Left ventricle myocardium inferior (tissue), 1 donor: ENCODE results near the gene PDE4B. TPM values are rescaled to one million over a fixed set of nuclear protein-coding genes. Genes with fewer than 3 reads are reported as not detected.
A peak's percentile ranks its signal among the peaks of the same experiment; 100 is the strongest.

Experiments used
- DNase-seq: peaks from one replicate; pipeline ENCODE4 v3.0.0-alpha.2; 2020
- H3K27ac ChIP-seq: fragments of 200-600 bp; replicated peaks from 2 replicates; pipeline ENCODE4 v1.8.0; 2021
- H3K27me3 ChIP-seq: fragments of 200-600 bp; 2 replicates; pipeline ENCODE4 v1.8.0; 2021; ENCODE audit warnings: low read depth
- H3K36me3 ChIP-seq: fragments of 200-600 bp; 2 replicates; pipeline ENCODE4 v1.8.0; 2021
- H3K4me1 ChIP-seq: fragments of 200-600 bp; 2 replicates; pipeline ENCODE4 v1.8.0; 2021
- H3K4me3 ChIP-seq: fragments of 200-600 bp; 2 replicates; pipeline ENCODE4 v1.8.0; 2021; ENCODE audit warnings: mild to moderate bottlenecking, moderate library complexity
- H3K9me3 ChIP-seq: fragments of 200-600 bp; replicated peaks from 2 replicates; pipeline ENCODE4 v1.8.0; 2021
- CTCF ChIP-seq: fragments of 200-600 bp; IDR thresholded peaks from 2 replicates; pipeline ENCODE4 v1.8.0; 2021; ENCODE audit warnings: antibody characterized with exemption, mild to moderate bottlenecking, borderline replicate concordance
- intact Hi-C: fragments of 100-400 bp; cut with micrococcal nuclease; formaldehyde crosslinking; loops from one replicate; pipeline ENCODE4 v1.11.0; 2022
- total RNA-seq: library from RNA; stranded (reverse); fragmentation: NEBNext Ultra II Directional; extraction: Animal tissue kit (Norgen Biotek cat#: 25700); gene quantifications from one replicate; pipeline ENCODE4 v1.2.1, GENCODE V29; 2021
- donor health status: DM: no; HTN: yes; CAD: no; lungs with severe emphysema.

PDE4B gene
- total RNA-seq, 1 donor from 2014 or later = 3.5 TPM

- no peak overlapping the region for H3K4me3 ChIP-seq
- TF ChIP-seq CTCF = no peak
- no peaks in the 10 kb centered on the region for H3K27me3 ChIP-seq
- intact Hi-C loops = no loop called here
- peaks cover 91% of the 10 kb centered on the region for H3K4me1 ChIP-seq
- DNase-seq = no peak
- no peaks in the 10 kb centered on the region for H3K9me3 ChIP-seq
- peaks cover 22% of the 10 kb centered on the region for H3K36me3 ChIP-seq
- no peak overlapping the region for H3K27ac ChIP-seq
These were observed 563.9 kb downstream of the PDE4B start for GRCh38 chr1:66356605-66357004.

- Histone ChIP-seq H3K4me3 (no peak overlapping the region), H3K9me3 (no peaks in the 10 kb centered on the region), H3K27me3 (no peaks in the 10 kb centered on the region), H3K4me1 (peaks cover 88% of the 10 kb centered on the region), H3K27ac (no peak overlapping the region), H3K36me3 (peaks cover 26% of the 10 kb centered on the region)
- DNase-seq = no peak
- intact Hi-C loops = no loop called here
- TF ChIP-seq CTCF = no peak
These were observed 564.3 kb downstream of the PDE4B start for GRCh38 chr1:66357021-66357420.

- TF ChIP-seq CTCF = no peak
- H3K27ac ChIP-seq = no peak overlapping the region
- H3K4me1 ChIP-seq = peaks cover 88% of the 10 kb centered on the region
- H3K36me3 ChIP-seq = peaks cover 33% of the 10 kb centered on the region
- H3K27me3 ChIP-seq = no peaks in the 10 kb centered on the region
- intact Hi-C loops = no loop called here
- H3K4me3 ChIP-seq = no peak overlapping the region
- DNase-seq = no peak
- H3K9me3 ChIP-seq = no peaks in the 10 kb centered on the region
These were observed 564.9 kb downstream of the PDE4B start for GRCh38 chr1:66357478-66358197.

GRCh38 chr1:66359269-66359668 is 566.6 kb downstream of the PDE4B start:
- peak overlapping the region; percentile 17 for H3K27ac ChIP-seq
- intact Hi-C loops = no loop called here
- no peaks in the 10 kb centered on the region for H3K9me3 ChIP-seq
- peaks cover 49% of the 10 kb centered on the region for H3K36me3 ChIP-seq
- no peaks in the 10 kb centered on the region for H3K27me3 ChIP-seq
- no peak for TF ChIP-seq CTCF
- DNase-seq = no peak
- H3K4me3 ChIP-seq = no peak overlapping the region
- peaks cover 73% of the 10 kb centered on the region for H3K4me1 ChIP-seq

GRCh38 chr1:66359815-66360214 is 567.1 kb downstream of the PDE4B start:
- Histone ChIP-seq H3K4me1 (peaks cover 67% of the 10 kb centered on the region), H3K27me3 (no peaks in the 10 kb centered on the region), H3K36me3 (peaks cover 54% of the 10 kb centered on the region), H3K4me3 (no peak overlapping the region), H3K27ac (peak overlapping the region; percentile 17), H3K9me3 (no peaks in the 10 kb centered on the region)
- DNase-seq = no peak
- no peak for TF ChIP-seq CTCF
- intact Hi-C loops = no loop called here
